Measurements from ENCODE around the gene RPS2.
A peak's percentile ranks its signal among the peaks of the same experiment; 100 is the strongest.
"Not testable (repeated sequence)": the region's sequence is repeated elsewhere in the genome, so short reads cannot be mapped to it uniquely, and the experiment has no call there.

RPS2 gene

GRCh38 chr16:1973461-1974156, 9.0 kb upstream of the RPS2 start:
- Histone ChIP-seq H3K4me1 (ENCODE audit: control insufficient read depth, insufficient read depth, low read length, unreplicated experiment) (peaks cover 6% of the 10 kb centered on the region), H2AFZ (ENCODE audit: low read length, unreplicated experiment) (no peak overlapping the region), H3K27me3 (ENCODE audit: insufficient read depth, low read length) (no peaks in the 10 kb centered on the region), H3K4me3 (ENCODE audit: low read depth, low read length) (no peak overlapping the region; the same call in 1 of the 2 replicates), H3K79me2 (ENCODE audit: control insufficient read depth, insufficient read depth, low read length, unreplicated experiment) (peaks cover 25% of the 10 kb centered on the region), H3K27ac (ENCODE audit: low read depth, low read length) (no peak overlapping the region), H3K36me3 (ENCODE audit: insufficient read depth, low read length) (peaks cover 4% of the 10 kb centered on the region; the same call in 1 of the 2 replicates)

GRCh38 chr16:1972490-1972877, 7.9 kb upstream of the RPS2 start:
- Histone ChIP-seq H3K27ac (ENCODE audit: low read depth, low read length) (peak overlapping the region; percentile 54; the same call in 1 of the 2 replicates), H3K79me2 (ENCODE audit: control insufficient read depth, insufficient read depth, low read length, unreplicated experiment) (peaks cover 25% of the 10 kb centered on the region), H2AFZ (ENCODE audit: low read length, unreplicated experiment) (peak overlapping the region; percentile 72), H3K4me1 (ENCODE audit: control insufficient read depth, insufficient read depth, low read length, unreplicated experiment) (peaks cover 6% of the 10 kb centered on the region), H3K27me3 (ENCODE audit: insufficient read depth, low read length) (no peaks in the 10 kb centered on the region), H3K36me3 (ENCODE audit: insufficient read depth, low read length) (no peaks in the 10 kb centered on the region), H3K4me3 (ENCODE audit: low read depth, low read length) (peak overlapping the region; percentile 99)

- peaks cover 25% of the 10 kb centered on the region for H3K79me2 ChIP-seq (ENCODE audit: control insufficient read depth, insufficient read depth, low read length, unreplicated experiment)
- no peaks in the 10 kb centered on the region for H3K36me3 ChIP-seq (ENCODE audit: insufficient read depth, low read length)
- H3K4me3 ChIP-seq (ENCODE audit: low read depth, low read length): peak within 1 kb of the TSS; percentile 99
- no peaks in the 10 kb centered on the region for H3K27me3 ChIP-seq (ENCODE audit: insufficient read depth, low read length)
- H3K4me1 ChIP-seq (ENCODE audit: control insufficient read depth, insufficient read depth, low read length, unreplicated experiment): peaks cover 6% of the 10 kb centered on the region
- H3K27ac ChIP-seq (ENCODE audit: low read depth, low read length): peak within 1 kb of the TSS; percentile 78
- H2AFZ ChIP-seq (ENCODE audit: low read length, unreplicated experiment): peak within 1 kb of the TSS; percentile 94
Observed at GRCh38 chr16:1971796-1972489, 7.3 kb upstream of the RPS2 start, which contains the start of gene TBL3. Gene TBL3 (plus strand): TSS chr16:1972053. CDS start chr16:1972165, 112 bp downstream.

- Histone ChIP-seq H3K79me2 (ENCODE audit: control insufficient read depth, insufficient read depth, low read length, unreplicated experiment) (peaks cover 44% of the 10 kb centered on the region), H3K27me3 (ENCODE audit: insufficient read depth, low read length) (no peaks in the 10 kb centered on the region), H2AFZ (ENCODE audit: low read length, unreplicated experiment) (no peak overlapping the region), H3K4me3 (ENCODE audit: low read depth, low read length) (no peak overlapping the region), H3K27ac (ENCODE audit: low read depth, low read length) (no peak overlapping the region), H3K4me1 (ENCODE audit: control insufficient read depth, insufficient read depth, low read length, unreplicated experiment) (peaks cover 10% of the 10 kb centered on the region), H3K36me3 (ENCODE audit: insufficient read depth, low read length) (peaks cover 8% of the 10 kb centered on the region; the same call in 1 of the 2 replicates)
Observed at GRCh38 chr16:1968146-1968953, 3.7 kb upstream of the RPS2 start.

- Histone ChIP-seq H3K27me3 (ENCODE audit: insufficient read depth, low read length) (no peaks in the 10 kb centered on the region), H3K79me2 (ENCODE audit: control insufficient read depth, insufficient read depth, low read length, unreplicated experiment) (peaks cover 49% of the 10 kb centered on the region), H3K4me3 (ENCODE audit: low read depth, low read length) (peak within 1 kb of the TSS; percentile 85), H3K27ac (ENCODE audit: low read depth, low read length) (0 out of 2 replicates have a peak within 1 kb of the TSS, but pooled peaks have one; percentile 84), H3K4me1 (ENCODE audit: control insufficient read depth, insufficient read depth, low read length, unreplicated experiment) (peaks cover 18% of the 10 kb centered on the region), H3K36me3 (ENCODE audit: insufficient read depth, low read length) (peaks cover 18% of the 10 kb centered on the region; the same call in 1 of the 2 replicates), H2AFZ (ENCODE audit: low read length, unreplicated experiment) (no peak within 1 kb of the TSS)
Observed at GRCh38 chr16:1966460-1966859, 1.8 kb upstream of the RPS2 start, which contains the start of gene RNF151. Gene RNF151 (plus strand): TSS chr16:1966856. CDS start chr16:1966882, 26 bp downstream.

GRCh38 chr16:1965396-1966001, 873 bp upstream of the RPS2 start:
- H3K4me1 ChIP-seq (ENCODE audit: control insufficient read depth, insufficient read depth, low read length, unreplicated experiment): peaks cover 23% of the 10 kb centered on the region
- no peak overlapping the region for H2AFZ ChIP-seq (ENCODE audit: low read length, unreplicated experiment)
- H3K36me3 ChIP-seq (ENCODE audit: insufficient read depth, low read length): peaks cover 18% of the 10 kb centered on the region; the same call in 1 of the 2 replicates
- no peaks in the 10 kb centered on the region for H3K27me3 ChIP-seq (ENCODE audit: insufficient read depth, low read length)
- peak overlapping the region; percentile 84 for H3K27ac ChIP-seq (ENCODE audit: low read depth, low read length)
- peaks cover 52% of the 10 kb centered on the region for H3K79me2 ChIP-seq (ENCODE audit: control insufficient read depth, insufficient read depth, low read length, unreplicated experiment)
- H3K4me3 ChIP-seq (ENCODE audit: low read depth, low read length): peak overlapping the region; percentile 85

- Histone ChIP-seq H3K36me3 (ENCODE audit: insufficient read depth, low read length) (peaks cover 18% of the 10 kb centered on the region; the same call in 1 of the 2 replicates), H3K79me2 (ENCODE audit: control insufficient read depth, insufficient read depth, low read length, unreplicated experiment) (peaks cover 62% of the 10 kb centered on the region), H3K27ac (ENCODE audit: low read depth, low read length) (peak overlapping the region; percentile 88)
Observed at GRCh38 chr16:1963806-1964505, 670 bp downstream of the RPS2 start.

GRCh38 chr16:1962161-1963153, 2.2 kb downstream of the RPS2 start:
- Histone ChIP-seq H3K79me2 (ENCODE audit: control insufficient read depth, insufficient read depth, low read length, unreplicated experiment) (peaks cover 62% of the 10 kb centered on the region), H3K27ac (ENCODE audit: low read depth, low read length) (0 out of 2 replicates have a peak overlapping the region, but pooled peaks have one; percentile 88), H3K4me3 (ENCODE audit: low read depth, low read length) (peak overlapping the region; percentile 85), H3K36me3 (ENCODE audit: insufficient read depth, low read length) (peaks cover 18% of the 10 kb centered on the region; the same call in 1 of the 2 replicates), H3K4me1 (ENCODE audit: control insufficient read depth, insufficient read depth, low read length, unreplicated experiment) (peaks cover 26% of the 10 kb centered on the region)
- H2AFZ ChIP-seq (ENCODE audit: low read length, unreplicated experiment); H3K27me3 ChIP-seq (ENCODE audit: insufficient read depth, low read length): not testable (repeated sequence)

More at GRCh38 chr16:1963806-1964505, 670 bp downstream of the RPS2 start:
- Histone ChIP-seq H3K4me3 (ENCODE audit: low read depth, low read length) (peak overlapping the region; percentile 85), H3K27me3 (ENCODE audit: insufficient read depth, low read length) (no peaks in the 10 kb centered on the region), H2AFZ (ENCODE audit: low read length, unreplicated experiment) (no peak overlapping the region), H3K4me1 (ENCODE audit: control insufficient read depth, insufficient read depth, low read length, unreplicated experiment) (peaks cover 26% of the 10 kb centered on the region)

GRCh38 chr16:1961651-1962067, 3.0 kb downstream of the RPS2 start:
- Histone ChIP-seq H3K4me1 (ENCODE audit: control insufficient read depth, insufficient read depth, low read length, unreplicated experiment) (peaks cover 26% of the 10 kb centered on the region), H3K79me2 (ENCODE audit: control insufficient read depth, insufficient read depth, low read length, unreplicated experiment) (peaks cover 62% of the 10 kb centered on the region), H3K4me3 (ENCODE audit: low read depth, low read length) (no peak overlapping the region; the same call in 1 of the 2 replicates), H3K27me3 (ENCODE audit: insufficient read depth, low read length) (no peaks in the 10 kb centered on the region), H3K27ac (ENCODE audit: low read depth, low read length) (no peak overlapping the region), H2AFZ (ENCODE audit: low read length, unreplicated experiment) (no peak overlapping the region), H3K36me3 (ENCODE audit: insufficient read depth, low read length) (peaks cover 18% of the 10 kb centered on the region; the same call in 1 of the 2 replicates)

Measured in ACC112 (cell line).